AG09319 (cell line): Measurements from ENCODE around the gene COL5A3.

Experiments used
- DNase-seq: peaks from one replicate; pipeline ENCODE4 v3.0.0-alpha.2; 2010; ENCODE audit warnings: low read depth; ENCODE audit errors: extremely low read depth
- CTCF ChIP-seq: IDR thresholded peaks from 2 replicates; pipeline ENCODE4 v1.5.1; 2011; ENCODE audit warnings: low read depth, mild to moderate bottlenecking, inconsistent platforms, low read length, moderate library complexity

COL5A3 gene

GRCh38 chr19:10010247-10010691 is at the start of gene COL5A3:
TSS of gene COL5A3 (minus strand) at chr19:10010504. CDS start at chr19:10010385, 119 bp downstream.
- no peak for TF ChIP-seq CTCF
- no peak for DNase-seq

GRCh38 chr19:10052602-10053360 is 42.5 kb upstream of the COL5A3 start:
- no peak for DNase-seq
- no peak for TF ChIP-seq CTCF

- TF ChIP-seq CTCF: no peak
- no peak for DNase-seq
These were observed 39.3 kb upstream of the COL5A3 start for GRCh38 chr19:10049626-10050025.

- TF ChIP-seq CTCF: no peak
- no peak for DNase-seq
These were observed 35.1 kb upstream of the COL5A3 start for GRCh38 chr19:10045371-10045770.

GRCh38 chr19:10044390-10044789 is 34.1 kb upstream of the COL5A3 start:
- TF ChIP-seq CTCF: no peak
- DNase-seq: no peak

DNA sequence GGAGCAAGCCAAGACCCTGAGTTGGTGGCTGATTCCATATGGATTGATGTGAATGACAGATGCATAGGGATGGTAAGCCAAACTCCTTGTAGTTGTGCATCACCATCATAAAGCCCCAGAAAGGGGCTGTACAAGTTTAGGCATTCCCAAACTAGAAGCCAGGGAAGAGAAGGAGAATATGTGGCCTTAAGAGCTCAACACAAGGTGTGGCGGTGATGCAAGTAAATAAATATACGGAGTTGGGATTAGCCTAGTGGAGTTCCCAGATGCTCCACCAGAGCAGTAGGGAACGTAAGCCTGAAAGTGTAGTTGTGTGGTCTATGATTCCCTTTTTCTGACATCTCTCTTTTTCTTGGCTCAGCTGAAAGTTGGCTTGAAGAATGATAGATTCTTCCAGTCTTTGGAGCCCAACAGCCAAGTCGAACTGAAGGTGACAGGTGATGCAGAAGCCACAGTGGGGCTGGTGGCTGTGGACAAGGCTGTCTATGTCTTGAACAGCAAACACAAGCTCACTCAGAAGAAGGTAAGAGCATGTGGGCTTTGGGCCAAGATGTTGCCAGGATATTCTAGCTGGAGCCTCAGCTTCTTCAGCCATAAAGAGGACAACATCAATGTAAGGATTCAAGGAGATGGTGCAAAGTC is 33.1 kb upstream of the COL5A3 start:
- no peak for TF ChIP-seq CTCF
- no peak for DNase-seq

- TF ChIP-seq CTCF: no peak
- DNase-seq: no peak
These were observed 27.5 kb upstream of the COL5A3 start for GRCh38 chr19:10037809-10038208.
